Caki2 (cell line): ENCODE measurements around the gene SYT12. TPM values are rescaled to one million over a fixed set of nuclear protein-coding genes. Genes with fewer than 3 reads are reported as not detected.

Experiments used
- DNase-seq: peaks from one replicate; pipeline ENCODE4 v3.0.0-alpha.2; 2015; ENCODE audit warnings: low read depth
- in situ Hi-C: cut with HindIII; loops from 2 replicates; pipeline ENCODE4 v1.10.0; 2016; ENCODE audit warnings: low sequenced_read_pairs, low pct_unique_long_range_greater_than_20kb, mixed read lengths
- total RNA-seq: library from RNA; depleted of rRNA; stranded (reverse); fragments of >200 nt; shearing (Covaris generic); gene quantifications from 2 replicates; pipeline ENCODE4 v1.2.3, GENCODE V29; 2014; ENCODE audit warnings: low replicate concordance; rRNA removed

Gene SYT12, protein sequence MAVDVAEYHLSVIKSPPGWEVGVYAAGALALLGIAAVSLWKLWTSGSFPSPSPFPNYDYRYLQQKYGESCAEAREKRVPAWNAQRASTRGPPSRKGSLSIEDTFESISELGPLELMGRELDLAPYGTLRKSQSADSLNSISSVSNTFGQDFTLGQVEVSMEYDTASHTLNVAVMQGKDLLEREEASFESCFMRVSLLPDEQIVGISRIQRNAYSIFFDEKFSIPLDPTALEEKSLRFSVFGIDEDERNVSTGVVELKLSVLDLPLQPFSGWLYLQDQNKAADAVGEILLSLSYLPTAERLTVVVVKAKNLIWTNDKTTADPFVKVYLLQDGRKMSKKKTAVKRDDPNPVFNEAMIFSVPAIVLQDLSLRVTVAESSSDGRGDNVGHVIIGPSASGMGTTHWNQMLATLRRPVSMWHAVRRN
- total RNA-seq: 0.03 TPM in 1 of 2 replicates, not detected in the other

- DNase-seq: no peak
- in situ Hi-C loops: no loop called here
These were observed at the start of gene SYT12 for GRCh38 chr11:67022961-67023956. Gene SYT12 (plus strand): TSS chr11:67023134. CDS start chr11:67030145, 7,011 bp downstream.

GRCh38 chr11:66973956-66974580 lies 48.9 kb upstream of the SYT12 start:
- in situ Hi-C loops: no loop called here
- DNase-seq: no peak

DNA sequence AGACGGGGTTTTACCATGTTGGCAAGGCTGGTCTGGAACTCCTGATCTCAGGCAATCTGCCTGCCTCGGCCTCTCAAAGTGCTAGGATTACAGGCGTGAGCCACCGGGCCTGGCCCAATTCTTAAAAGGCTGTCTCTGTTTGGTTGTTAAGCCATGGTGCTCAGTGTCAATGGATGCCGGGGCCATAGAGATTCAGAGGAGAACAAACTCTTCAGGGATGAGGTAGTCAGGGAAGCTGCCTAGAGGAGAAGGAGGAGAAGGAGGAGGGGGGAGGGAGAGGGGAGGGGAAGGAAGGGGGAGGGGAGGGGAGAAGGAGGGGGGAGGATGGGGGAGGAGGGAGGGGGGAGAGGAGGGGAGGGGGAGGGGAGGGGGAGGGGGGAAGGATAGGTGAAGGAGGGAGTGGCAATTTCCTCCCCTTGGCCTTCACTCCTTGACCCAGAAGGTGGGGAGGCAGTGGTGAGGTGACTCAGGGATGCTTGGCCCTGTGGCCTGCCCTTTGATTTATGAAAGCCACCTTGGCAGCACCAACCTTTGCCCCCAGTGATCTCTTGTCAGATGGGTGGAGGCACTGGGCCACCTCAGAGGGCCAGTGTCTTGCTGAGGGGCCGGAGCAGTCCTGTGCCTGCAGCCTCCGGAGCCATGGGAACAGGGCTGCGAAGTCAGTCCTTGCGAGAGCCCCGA lies 48.1 kb upstream of the SYT12 start, which contains the start of gene C11orf86:
Gene C11orf86 (plus strand): TSS at position 581 of the 681 bp plus-strand sequence. CDS start 59 bp downstream, at position 640.
- DNase-seq: peak; percentile 54

GRCh38 chr11:66975405-66976027 lies 47.4 kb upstream of the SYT12 start:
- in situ Hi-C loops: no loop called here
- DNase-seq: no peak

More for the DNA sequence above, 48.1 kb upstream of the SYT12 start, which contains the start of gene C11orf86:
- in situ Hi-C loops: no loop called here

DNA sequence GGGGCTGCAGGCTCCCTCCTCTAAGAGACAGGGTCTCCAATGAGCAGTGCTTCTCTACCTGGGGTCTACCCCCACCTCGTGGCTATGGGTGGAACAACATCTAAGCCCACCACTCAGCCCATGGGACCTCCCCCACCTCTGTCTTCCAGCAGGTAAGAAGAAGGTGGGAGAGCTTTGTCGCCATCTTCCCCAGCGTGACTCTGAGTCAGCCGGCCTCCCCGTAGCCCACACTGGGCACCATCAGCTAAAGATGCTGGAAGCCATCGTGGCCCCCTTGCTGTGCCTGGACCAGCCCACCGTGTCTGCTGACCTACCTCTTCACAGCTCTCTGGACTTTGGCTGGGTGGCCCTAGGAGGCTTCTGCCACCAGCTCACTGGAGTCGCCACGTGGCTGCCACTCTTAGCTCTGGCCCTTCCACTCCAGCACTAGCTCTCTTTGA lies 46.9 kb upstream of the SYT12 start:
- in situ Hi-C loops: no loop called here

DNA sequence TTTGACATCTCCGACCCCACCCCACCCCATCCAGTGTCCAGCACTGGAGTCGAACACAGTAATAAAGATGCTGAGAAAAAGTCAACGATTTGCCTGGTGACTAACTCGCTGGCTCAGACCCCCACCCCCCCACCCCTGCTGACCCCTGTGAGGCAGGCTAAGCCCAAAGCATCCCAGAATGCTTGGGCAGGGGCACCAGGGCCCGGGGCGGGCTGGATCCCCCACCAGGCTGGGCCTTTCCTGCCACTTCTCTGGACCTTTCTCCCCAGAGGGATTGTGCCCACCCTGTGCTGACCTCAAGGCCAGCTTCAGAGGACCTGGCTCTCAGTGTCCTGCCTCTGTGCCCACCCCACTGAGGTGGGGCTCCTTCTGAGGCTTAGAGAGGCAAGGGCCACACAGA lies 46.0 kb upstream of the SYT12 start:
- DNase-seq: no peak
- in situ Hi-C loops: no loop called here

More for the DNA sequence above, 46.9 kb upstream of the SYT12 start:
- DNase-seq: no peak

- in situ Hi-C loops: no loop called here
These were observed 44.7 kb upstream of the SYT12 start for GRCh38 chr11:66978229-66978628.

DNA sequence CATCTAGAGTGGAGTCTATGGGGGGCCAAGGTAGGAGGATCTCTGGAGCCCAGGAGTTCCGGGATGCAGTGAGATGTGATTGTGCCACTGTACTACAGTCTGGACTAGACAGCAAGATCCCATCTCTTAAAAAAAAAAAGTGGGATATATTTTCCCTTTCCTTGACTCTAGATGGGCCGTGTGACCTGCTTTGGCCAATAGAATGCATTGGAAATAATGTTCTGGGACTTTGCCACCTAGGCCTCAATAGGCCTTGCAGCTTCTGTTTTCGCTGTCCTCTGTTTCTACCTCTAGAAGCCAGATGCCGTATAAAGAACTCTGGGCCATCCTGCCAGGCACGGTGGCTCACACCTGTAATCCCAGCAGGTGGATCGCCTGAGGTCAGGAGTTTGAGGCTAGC lies 44.2 kb upstream of the SYT12 start:
- in situ Hi-C loops: no loop called here
- no peak for DNase-seq

More at GRCh38 chr11:66978229-66978628, 44.7 kb upstream of the SYT12 start:
- no peak for DNase-seq

GRCh38 chr11:66979336-66979980 lies 43.5 kb upstream of the SYT12 start:
- DNase-seq: no peak
- in situ Hi-C loops: no loop called here

DNA sequence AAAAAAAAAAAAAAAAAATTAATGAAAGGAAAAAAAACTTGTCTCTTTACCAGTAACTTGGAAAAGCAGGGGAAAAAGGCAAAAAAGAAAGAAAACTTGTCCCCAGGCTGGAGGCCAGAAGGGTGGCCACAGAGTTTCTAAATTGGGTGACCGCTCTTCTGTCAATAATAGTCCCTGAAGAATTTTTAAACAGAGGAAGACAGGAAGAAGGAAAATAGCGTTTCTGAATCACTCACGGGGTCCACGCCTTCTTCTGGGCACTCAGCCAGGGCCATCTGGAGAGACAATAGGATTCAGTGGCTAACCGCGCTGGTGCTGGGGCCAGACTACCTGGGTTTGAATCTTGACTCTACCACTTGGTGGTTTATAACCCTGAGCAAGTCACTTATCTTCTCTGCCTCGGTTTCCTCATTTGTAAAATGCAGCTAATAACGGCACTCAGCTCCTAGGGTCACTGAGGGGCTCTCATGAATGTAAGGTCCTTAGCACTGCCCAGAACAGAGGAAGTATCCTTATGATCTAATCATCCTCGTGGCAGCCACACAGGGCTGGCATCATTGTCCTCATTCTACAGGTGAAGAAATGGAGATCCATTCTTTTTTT lies 40.9 kb upstream of the SYT12 start:
- in situ Hi-C loops: no loop called here
- peak; percentile 87 for DNase-seq

- no peak for DNase-seq
These were observed 39.5 kb upstream of the SYT12 start for GRCh38 chr11:66983275-66983924.

DNA sequence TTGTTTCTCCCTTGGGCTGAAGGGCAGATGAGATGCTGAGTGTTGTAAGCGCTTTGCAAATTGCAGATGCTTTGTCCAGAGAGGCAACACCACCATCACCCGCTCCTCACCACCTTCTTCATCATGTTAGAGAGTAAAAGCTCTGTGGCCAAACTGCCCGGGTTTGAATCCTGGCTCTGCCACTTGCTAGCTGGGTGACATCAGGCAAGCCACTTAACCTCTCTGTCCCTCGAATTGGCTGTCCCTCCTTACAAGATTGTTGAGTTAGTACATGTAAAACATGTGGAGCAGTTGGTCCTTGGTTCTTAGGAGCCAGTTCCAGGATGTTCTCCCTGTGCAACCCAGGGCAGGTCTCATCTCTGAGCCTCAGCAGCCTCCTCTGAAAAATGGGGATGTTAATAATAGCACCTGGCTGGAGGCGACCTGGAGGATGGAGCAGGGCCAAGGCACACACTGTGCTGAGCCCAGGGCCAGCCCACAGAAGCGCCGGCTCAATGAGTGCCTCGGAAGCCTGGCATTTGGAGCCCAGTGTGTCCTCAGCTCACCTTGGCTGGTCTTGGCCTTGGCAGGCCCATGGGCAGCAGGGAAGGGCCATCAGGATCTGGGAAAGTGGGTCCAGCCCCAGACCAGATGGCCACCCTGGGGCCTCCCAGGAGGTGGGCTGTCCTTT lies 37.3 kb upstream of the SYT12 start:
- DNase-seq: no peak
- in situ Hi-C loops: no loop called here

More at GRCh38 chr11:66983275-66983924, 39.5 kb upstream of the SYT12 start:
- in situ Hi-C loops: no loop called here

DNA sequence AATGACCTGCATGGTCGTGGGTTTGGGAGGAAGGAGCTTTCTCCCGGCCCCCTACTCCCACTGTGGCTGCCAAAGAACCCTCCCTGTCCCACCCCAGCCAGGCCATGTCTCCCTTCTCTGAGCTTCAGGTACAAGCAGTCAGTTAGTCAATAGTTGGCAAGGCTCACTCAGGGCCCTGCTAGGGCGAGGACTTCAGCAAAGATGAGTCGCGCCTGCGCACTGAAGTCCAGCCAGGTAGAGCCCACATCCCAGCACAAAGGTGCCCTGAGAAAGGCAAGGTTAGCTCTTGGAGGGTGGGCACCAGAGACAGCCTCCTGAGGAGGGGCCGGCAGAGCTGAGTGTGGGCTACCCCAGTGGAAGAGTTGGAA lies 36.8 kb upstream of the SYT12 start:
- in situ Hi-C loops: no loop called here
- DNase-seq: no peak

DNA sequence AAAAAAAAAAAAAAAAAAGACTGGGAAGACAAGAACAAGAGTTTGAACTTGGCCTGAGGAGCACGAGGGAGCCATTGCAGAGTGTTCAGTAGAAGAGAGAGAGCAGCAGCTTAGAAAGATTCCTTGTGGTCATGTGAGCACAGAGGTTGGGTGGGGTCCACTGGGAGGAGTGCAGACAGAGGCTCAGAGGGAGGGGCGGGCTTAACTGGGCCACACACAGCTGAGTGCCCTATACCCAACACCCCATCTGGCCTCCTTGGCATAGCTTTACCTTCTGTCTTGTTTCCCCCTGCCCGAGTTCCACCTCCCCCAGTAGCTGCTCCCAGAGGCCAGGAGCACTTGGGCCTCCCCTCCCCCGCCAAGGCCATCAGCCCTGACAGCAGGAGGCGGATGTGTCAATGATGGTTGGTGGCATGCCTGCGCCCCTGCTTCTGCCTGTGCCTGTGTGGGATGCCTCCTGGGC lies 35.7 kb upstream of the SYT12 start:
- in situ Hi-C loops: no loop called here
- no peak for DNase-seq

DNA sequence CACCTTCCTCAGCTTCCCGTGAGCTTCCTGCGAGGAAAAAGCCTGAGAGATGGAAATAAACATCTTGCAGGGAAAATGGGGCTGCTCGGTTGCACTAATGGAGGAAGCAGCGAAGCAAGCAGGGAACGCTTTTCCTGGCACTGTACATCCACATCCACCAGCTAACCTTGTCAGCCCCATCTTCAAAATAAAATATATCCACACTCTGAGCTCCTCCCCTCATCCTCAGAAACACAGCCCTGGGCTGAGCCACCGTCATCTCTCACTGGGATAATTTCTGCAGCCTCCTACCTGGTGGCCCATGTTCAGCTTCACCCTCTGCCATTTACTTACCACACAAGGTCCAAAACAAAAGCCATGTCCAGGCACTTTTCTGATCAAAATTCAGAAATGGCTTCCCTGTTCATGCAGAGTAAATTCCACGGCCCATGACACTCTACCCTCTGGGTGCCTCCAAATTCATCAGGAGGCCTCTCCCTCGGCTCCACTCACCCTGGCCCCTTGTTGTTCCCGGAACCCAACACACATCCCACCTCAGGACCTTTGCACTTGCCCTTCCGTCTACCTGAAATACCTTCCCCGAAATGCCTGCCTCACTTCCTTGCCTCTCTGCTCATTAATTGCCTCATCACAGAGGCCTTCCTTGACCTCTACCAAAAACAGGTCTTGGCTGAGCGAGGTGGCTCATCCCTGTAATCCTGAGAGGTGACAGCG lies 34.9 kb upstream of the SYT12 start:
- DNase-seq: no peak
- in situ Hi-C loops: no loop called here
